Embryonic facial prominence (tissue), 1 donor: Measurements from ENCODE around the gene ANXA10.
"Not testable (repeated sequence)": the region's sequence is repeated elsewhere in the genome, so short reads cannot be mapped to it uniquely, and the experiment has no call there.

Experiments
- DNase-seq: peaks from one replicate; pipeline ENCODE4 v3.0.0-alpha.2; 2016; ENCODE audit errors: extremely low spot score

Gene ANXA10

GRCh38 chr4:168118116-168118655 lies 25.8 kb downstream of the ANXA10 start:
- DNase-seq: no peak

- DNase-seq: no peak
Observed at GRCh38 chr4:168119100-168119499, 26.8 kb downstream of the ANXA10 start.

- DNase-seq: no peak
Observed at GRCh38 chr4:168119890-168120289, 27.6 kb downstream of the ANXA10 start.

GRCh38 chr4:168120811-168121210 lies 28.5 kb downstream of the ANXA10 start:
- DNase-seq: no peak

- no peak for DNase-seq
Observed at GRCh38 chr4:168124008-168124641, 31.8 kb downstream of the ANXA10 start.

GRCh38 chr4:168126952-168127351 lies 34.6 kb downstream of the ANXA10 start:
- no peak for DNase-seq

GRCh38 chr4:168128601-168129000 lies 36.3 kb downstream of the ANXA10 start:
- no peak for DNase-seq

- DNase-seq: no peak
Observed at GRCh38 chr4:168129046-168129772, 36.9 kb downstream of the ANXA10 start.

GRCh38 chr4:168129802-168130201 lies 37.5 kb downstream of the ANXA10 start:
- DNase-seq: no peak

GRCh38 chr4:168131196-168131595 lies 38.9 kb downstream of the ANXA10 start:
- DNase-seq: no peak

- DNase-seq: no peak
Observed at GRCh38 chr4:168134651-168135050, 42.3 kb downstream of the ANXA10 start.

- DNase-seq: not testable (repeated sequence)
Observed at GRCh38 chr4:168135860-168136259, 43.5 kb downstream of the ANXA10 start.

- not testable (repeated sequence) for DNase-seq
Observed at GRCh38 chr4:168137695-168138094, 45.4 kb downstream of the ANXA10 start.

- DNase-seq: no peak
Observed at GRCh38 chr4:168138143-168138542, 45.8 kb downstream of the ANXA10 start.

- DNase-seq: no peak
Observed at GRCh38 chr4:168139336-168139735, 47.0 kb downstream of the ANXA10 start.

GRCh38 chr4:168141733-168142132 lies 49.4 kb downstream of the ANXA10 start:
- DNase-seq: no peak

GRCh38 chr4:168143601-168144000 lies 51.3 kb downstream of the ANXA10 start:
- no peak for DNase-seq

- no peak for DNase-seq
Observed at GRCh38 chr4:168150420-168151050, 58.2 kb downstream of the ANXA10 start.

- no peak for DNase-seq
Observed at GRCh38 chr4:168151327-168151726, 59.0 kb downstream of the ANXA10 start.

- no peak for DNase-seq
Observed at GRCh38 chr4:168152837-168153500, 60.6 kb downstream of the ANXA10 start.

GRCh38 chr4:168153596-168154440 lies 61.5 kb downstream of the ANXA10 start:
- DNase-seq: peak; percentile 42
